H1 (cell line): ENCODE data around the gene ENOX2.

Experiments
- BACH1 ChIP-seq: IDR thresholded peaks from 2 replicates; pipeline ENCODE4 v1.6.1; 2012; ENCODE audit warnings: low read length, improper control_type of control experiment
- CTCF ChIP-seq, 3 experiments: IDR thresholded peaks; 1 replicate in 2 of 3; 2 replicates in 1 of 3; pipeline versions ENCODE4 v1.5.1 to v1.6.1; 2011; ENCODE audit warnings: low read length in 3 of 3, mild to moderate bottlenecking in 3 of 3, inconsistent platforms in 2 of 3, low read depth in 1 of 3, moderate library complexity in 1 of 3; ENCODE audit not compliant: insufficient read depth in 1 of 3; ENCODE audit errors: control extremely low read depth in 1 of 3
- EZH2 ChIP-seq: fragments of 200-600 bp; sonication (generic); IDR thresholded peaks from 2 replicates; pipeline ENCODE4 v1.7.1; 2012; ENCODE audit warnings: low read depth, mild to moderate bottlenecking, moderate library complexity, low read length, inconsistent platforms; ENCODE audit not compliant: severe bottlenecking
- POLR2AphosphoS5 ChIP-seq: IDR thresholded peaks from 2 replicates; pipeline ENCODE4 v1.6.1; 2011; ENCODE audit warnings: low read depth, low read length
- RFX5 ChIP-seq: IDR thresholded peaks from 2 replicates; pipeline ENCODE4 v1.6.1; 2011; ENCODE audit warnings: low read depth, low read length, improper control_type of control experiment, borderline replicate concordance
- RNF2 ChIP-seq: fragments of 200-900, 300-1000 bp; sonication (generic); IDR thresholded peaks from 2 replicates; pipeline ENCODE4 v1.7.1; 2016; ENCODE audit warnings: borderline replicate concordance, low read depth, mild to moderate bottlenecking, antibody characterized with exemption, low read length; ENCODE audit not compliant: poor library complexity, severe bottlenecking; ENCODE audit errors: missing control alignments
- SIRT6 ChIP-seq: IDR thresholded peaks from one replicate; pipeline ENCODE4 v1.7.1; 2012; ENCODE audit warnings: low read length, inconsistent platforms

GRCh38 chrX:130577431-130577830, 325.6 kb downstream of the ENOX2 start:
- TF ChIP-seq EZH2: no peak
- no peak for TF ChIP-seq RNF2
- no peak for TF ChIP-seq POLR2AphosphoS5
- TF ChIP-seq CTCF (IDR thresholded peaks at IDR 0.05; ENCODE audit: control extremely low read depth in 1 of 3, insufficient read depth in 1 of 3, low read depth in 1 of 3, low read length in 3 of 3): no peak
- no peak for TF ChIP-seq SIRT6
- TF ChIP-seq RFX5: no peak
- TF ChIP-seq BACH1: no peak
